HG03095 (cell line): ENCODE data around the gene TCP10L.
"Not testable (repeated sequence)": the region's sequence is repeated elsewhere in the genome, so short reads cannot be mapped to it uniquely, and the experiment has no call there.

ENCODE experiments used
- ATAC-seq: cut with Tn5 transposase; IDR thresholded peaks from one replicate; pipeline ENCODE4 v1.9.1; 2021; ENCODE audit warnings: moderate library complexity; ENCODE audit not compliant: unreplicated experiment

Gene TCP10L

DNA sequence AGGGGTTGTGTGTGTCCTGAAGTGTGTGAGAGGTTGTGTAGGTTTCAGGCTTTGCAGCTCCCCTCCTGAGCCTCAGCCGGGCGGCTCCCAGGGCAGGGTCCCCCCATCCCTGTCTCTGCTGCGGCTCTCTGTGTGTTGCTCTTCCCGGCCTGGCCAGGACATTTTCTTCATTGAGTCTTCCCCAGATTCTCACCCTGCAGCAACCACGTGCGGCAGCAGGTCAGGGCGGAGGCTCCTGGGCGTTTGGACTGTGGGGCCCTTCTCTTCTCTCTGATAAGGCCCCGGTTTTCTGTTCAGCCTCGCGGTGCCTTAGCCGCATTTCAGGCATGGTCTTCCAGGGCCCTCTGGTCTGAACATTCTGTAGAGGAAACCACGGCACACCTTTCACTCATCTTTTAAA is 1.8 kb upstream of the TCP10L start:
- ATAC-seq: no peak

DNA sequence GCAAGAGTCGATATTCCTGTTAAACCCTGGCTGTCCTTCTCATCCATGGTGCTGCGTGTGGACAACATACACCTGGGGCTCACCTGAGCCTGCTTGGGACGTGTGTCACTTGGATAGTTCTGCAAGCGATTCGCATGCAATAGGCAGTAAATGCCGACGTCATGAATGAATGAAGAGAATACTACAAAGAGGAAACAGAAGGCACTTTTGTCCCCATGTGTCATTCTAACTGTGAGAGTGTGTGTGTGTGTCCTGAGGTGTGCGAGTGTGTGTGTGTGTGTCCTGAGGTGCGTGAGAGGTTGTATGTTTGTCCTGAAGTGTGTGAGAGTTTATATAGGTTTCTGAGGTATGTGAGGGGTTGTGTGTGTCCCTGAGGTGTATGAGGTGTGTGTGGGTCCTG is 647 bp upstream of the TCP10L start:
- no peak for ATAC-seq

DNA sequence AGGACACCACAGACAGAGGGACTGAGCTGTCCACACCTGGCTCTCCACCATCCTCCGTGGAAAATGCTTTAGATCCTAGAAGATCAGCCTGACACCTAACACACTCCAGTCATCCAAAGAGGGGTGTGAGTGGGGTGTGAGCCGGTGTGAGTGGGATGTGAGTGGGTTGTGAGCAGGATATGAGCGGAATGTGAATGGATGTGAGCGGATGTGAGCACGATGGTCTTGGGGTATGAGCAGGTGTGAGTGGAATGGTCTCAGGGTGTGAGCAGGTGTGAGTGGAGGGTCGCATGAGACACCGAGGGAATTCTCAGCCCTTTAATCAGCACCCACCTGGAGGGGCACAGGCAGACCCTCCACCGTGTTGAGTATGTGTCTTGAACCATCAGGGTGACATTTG is 851 bp downstream of the TCP10L start:
- no peak for ATAC-seq

DNA sequence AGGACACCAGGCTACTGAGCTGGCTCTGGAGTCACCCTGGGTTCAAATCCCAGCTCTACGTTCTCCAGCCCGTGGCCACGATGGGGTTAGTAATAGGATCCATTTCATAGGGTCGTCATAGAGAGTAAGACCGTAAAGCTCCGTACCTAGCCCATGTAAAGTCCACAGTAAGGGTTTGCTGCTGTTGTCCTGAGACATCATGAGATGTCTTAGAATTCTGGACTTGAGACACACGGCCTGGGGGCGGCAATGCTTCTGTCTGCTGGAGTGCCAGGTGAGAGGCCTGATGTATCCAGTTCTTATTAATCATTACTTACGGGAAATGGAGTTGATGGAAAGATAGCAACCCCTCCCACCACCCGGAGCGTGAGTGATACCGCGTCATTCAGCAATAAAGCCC is 3.6 kb downstream of the TCP10L start:
- ATAC-seq: no peak

DNA sequence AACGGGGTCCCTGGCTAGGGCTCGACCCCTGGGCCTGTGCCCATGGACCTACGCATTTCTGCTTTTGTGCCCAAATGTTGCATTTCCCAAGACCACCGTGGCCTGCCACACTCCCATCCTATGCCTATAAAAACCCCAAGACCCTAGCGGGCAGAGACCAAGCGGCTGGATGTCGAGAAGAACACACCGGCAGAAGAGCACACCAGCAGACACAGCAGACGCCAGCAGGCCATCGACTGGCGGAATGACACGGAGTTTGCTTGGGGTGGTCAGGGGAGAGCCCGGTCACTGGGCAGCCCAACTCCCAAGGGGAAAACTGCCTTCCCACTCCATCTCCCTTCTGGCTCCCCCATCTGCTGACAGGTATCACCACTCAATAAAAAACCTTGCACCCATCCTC is 4.4 kb downstream of the TCP10L start:
- ATAC-seq: no peak

DNA sequence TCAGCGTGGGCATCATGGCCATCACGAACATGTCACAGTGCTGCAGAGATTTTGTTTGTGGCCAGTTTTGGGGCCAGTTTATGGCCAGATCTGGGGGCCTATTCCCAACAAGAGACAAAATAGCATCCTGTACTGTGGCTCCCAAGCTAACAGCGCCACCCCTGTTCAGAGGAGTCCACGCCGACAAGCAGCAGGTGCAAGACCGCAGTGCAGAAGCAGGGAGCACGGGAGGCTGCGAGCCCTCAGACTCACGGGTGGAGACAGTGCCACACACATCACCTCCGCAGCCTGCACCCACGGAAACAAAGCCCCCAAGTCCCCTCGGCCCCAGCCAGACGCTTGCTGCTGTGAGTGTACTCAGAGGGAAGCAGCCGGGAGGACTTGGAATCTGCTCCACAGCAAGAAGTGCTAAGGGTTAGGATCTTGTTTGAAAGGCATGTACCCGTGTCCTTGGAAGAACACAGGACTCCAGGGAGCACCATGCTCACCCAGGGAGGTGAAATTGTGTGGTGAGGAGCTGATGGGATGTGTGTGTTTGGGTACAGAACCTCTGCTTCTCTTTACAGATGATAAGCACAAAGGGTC is 7.1 kb downstream of the TCP10L start:
- ATAC-seq: no peak

DNA sequence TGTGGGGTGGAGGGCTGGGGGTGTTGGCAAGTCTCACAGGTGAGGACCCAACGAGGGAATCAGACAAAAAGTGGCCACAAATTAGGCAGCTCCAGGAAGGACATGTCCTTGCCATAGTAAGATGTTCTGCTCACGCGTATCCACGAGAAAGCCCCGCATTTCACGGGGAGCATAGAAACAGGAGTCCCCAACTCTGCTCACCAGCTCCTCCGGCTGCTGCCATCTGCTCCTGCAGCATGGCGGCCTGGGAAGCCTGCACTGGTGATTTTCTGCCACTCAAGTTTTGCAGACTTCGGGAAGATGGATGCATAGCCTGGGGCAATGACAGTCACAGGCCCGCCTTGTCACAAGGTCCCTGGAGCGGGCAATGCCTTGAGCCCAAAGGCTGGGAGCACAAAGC is 9.3 kb downstream of the TCP10L start:
- ATAC-seq: no peak

DNA sequence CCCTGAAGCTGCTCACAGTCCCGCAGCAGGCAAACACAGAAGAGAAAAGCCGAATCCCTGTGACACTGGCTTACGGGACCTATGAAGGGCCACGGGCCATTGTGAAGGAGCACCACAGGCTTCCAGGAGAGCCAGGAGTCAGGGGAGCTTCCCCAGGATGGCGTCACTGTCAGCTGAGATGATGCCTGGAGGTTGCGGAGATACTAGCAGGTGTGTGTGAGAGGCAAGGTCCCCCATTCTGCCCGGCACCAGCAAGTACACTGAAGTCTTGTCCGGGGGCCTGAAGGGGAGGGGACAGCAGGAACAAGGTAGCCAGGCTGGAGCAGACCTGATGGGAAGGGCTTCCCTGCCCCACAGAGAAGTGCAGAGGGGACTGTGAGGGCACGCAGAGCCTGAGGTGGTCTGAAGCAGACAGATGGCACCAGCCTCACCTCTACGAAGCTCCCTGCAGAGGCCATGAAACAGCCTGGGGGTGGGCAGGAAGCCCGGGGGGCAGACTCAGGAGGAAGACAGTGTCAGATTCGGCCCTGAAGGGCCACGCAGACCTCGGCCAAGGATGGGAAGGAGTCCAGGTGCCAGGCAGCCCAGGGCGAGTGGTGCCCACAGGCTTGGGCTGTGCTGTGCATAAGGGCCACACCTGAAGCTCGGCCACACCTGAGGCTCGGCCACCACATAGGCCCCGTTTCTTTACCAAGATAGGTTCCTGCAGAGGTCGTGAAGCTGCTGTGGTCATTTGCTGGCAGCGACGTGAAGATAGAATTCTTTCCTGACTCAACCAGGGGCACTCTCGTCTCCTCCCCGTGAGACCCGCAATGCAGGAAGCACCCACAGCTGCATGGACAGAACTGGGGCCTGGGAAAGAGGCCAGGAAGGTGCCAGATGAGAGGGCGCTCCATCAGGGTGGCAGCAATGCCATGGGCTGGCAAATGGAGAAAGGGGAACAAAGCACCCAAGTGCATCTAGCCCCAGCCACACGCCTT is 10.1 kb downstream of the TCP10L start:
- no peak for ATAC-seq

DNA sequence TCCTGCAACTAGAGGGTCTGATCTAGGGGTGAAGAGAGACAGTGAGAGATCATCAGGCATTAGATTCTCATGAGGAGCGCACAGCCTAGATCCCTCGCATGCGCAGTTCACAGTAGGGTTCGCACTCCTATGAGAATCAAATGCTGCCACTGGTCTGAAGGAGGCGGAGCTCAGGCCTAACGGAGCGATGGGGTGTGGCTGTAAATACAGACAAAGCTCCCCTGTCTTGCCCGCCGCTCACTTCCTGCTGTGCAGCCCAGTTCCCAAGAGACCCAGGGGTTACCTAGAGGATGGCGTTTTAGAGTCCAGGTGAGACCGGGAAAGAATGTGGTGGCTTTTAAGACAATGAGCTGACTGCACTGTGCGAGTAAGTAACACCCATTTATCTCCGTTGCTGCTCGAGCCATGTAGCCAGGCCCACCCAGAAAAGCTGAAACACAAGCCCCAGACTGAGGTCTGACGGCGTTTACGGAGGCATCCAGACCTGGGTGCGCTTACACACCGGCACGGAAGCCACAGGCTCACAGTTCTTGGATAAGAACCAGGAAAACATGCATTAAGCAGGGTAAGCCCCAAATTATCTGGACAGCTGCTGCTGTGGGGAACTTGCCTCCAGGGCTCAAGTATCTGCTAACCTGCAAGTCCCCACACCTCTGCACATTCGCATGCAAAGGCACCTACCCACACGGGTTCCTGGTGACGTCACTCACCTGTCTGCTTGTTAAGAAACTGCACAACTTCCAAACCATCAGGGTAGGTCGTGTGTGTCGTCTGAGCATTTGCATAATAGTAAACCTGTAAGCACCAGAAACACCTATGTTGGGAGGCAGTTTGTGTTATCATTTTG is 12.5 kb downstream of the TCP10L start:
- no peak for ATAC-seq

DNA sequence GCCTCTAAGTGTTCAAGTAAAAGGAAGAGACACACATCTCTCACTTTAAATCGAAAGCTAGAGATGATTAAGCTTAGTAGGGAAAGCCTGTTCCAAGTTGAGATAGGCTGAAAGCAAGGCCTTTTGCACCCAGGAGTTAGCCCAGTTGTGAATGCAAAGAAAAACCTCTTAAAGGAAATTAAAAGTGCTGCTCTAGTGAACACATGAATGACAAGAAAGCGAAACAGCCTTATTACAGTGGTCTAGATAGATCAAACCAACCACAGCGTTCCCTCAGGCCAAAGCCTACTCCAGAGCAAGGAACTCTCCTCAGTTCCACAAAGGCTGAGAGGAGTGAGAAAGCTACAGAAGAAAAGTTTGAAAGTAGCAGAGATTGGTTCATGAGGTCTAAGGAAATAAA is 14.9 kb downstream of the TCP10L start:
- no peak for ATAC-seq

DNA sequence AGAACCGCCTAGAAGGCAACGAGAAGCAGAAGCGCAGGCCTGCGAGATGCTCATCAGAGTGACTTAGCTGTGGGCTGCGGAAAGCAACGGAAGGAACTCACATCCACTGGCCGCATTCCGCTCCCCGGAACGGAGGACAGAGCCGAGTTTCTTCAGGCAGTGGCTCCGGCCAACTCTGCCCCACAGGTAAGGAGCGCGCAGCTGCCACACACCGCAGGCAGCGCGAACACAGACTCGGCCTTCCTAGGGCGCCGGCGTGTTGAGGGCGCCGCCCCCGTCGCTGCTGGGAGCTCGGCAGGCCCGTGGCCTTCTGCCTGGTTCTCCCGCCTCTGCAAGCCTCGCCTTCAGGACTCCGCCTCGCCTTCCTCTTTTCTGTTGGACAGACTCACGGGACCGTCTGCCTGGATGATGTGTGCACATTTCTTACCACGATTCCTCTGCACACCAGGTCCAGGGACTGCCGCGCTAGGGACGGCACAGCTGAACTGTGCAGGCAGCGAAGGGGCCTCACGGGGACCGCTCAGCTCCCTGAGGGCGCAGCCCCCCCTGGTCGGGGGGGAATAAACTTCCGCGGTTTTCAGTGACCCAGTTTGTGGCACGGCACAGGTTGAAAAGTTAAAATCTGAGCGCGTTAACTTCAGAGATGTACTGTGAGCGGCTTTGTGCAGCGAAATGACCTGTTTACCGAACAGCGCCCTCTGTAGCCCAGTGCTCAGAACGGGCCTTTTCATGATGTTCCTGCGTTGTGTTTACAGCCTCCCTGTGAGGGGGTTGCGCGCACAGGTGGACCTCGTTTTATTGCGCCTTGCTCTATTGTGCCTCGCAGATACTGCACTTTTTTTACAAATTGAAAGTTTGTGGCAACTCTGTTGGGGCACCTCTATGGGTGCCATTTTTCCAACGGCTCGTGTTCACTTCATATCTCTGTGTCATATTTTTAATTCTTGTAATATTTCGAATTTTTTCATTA is 15.8 kb downstream of the TCP10L start:
- ATAC-seq: peak; percentile 80

DNA sequence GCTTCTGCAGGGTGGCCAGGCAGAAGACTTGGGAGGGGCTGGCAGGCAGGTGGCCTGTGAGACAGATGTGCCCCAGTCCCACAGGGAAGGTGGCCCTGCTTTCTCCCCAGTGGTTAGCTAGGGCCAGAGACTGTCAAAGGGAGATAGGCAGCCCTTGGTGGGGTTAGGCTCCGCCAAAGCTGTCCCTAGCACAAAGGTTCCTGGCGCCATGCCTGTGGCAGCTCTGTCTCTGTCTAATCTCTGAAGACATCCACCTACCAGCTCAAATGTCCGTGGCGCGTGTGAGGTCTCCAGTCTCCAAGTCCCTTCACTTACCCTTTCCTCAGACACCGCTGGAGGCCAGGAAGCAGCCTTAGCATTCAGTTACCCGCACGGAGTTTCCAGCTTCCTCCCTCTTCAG is 17.7 kb downstream of the TCP10L start:
- ATAC-seq: no peak

DNA sequence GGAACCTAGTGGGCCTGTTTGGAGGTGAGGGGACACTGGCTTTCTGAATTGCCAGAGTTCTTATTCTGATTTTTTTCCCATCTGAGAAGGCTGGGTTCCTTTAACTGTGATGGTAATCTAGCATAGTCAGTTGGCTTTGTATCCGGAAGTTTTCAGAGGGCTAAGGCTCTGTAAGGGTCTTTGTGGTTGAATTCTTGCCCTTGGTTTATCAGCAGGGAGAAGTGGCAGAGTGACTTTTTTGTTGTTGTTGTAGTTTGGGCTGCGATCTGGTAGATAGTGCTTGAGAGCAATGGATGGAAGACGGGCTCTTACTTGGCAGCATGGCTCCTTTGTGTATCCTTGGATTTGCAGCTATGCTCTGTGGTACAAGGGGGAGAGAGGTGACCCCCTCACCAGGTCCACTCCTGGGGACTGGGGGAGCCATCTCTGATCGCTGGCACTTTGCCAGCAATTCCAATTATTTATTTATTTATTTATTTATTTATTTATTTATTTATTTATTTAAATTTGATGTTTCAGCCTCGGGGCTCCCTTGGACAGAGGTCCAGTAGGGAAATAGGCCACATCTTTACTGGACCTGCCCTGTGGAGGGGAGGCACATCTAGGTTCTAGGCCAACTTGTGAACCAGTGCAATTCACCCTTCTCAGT is 18.5 kb downstream of the TCP10L start:
- no peak for ATAC-seq

DNA sequence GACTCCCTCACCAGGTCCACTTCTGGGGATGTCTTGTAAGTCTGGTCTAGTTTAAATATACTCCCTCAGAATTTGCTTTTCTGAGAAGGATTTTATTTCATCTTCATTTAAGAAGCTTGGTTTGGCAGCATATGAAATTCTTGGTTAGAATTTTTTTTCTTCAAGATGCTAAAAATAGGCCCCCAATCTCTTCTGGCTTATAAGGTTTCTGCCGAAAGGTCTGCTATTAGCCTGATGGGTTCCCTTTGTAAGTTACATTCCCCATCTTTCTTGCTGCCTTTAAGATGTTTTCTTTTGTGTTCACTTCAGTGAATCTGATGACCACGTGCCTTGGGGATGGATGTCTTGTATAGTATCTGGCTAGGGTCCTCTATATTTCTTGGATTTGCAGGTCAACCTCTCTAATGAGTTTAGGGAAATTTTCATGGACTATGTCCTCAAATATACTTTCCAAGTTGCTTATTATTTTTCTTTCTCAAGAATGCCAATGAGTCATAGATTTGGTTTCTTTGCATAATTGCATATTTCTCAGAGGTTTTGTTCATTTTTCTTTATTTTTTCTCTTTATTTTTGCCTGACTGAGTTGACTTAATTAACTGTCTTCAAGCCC is 19.4 kb downstream of the TCP10L start:
- no peak for ATAC-seq

DNA sequence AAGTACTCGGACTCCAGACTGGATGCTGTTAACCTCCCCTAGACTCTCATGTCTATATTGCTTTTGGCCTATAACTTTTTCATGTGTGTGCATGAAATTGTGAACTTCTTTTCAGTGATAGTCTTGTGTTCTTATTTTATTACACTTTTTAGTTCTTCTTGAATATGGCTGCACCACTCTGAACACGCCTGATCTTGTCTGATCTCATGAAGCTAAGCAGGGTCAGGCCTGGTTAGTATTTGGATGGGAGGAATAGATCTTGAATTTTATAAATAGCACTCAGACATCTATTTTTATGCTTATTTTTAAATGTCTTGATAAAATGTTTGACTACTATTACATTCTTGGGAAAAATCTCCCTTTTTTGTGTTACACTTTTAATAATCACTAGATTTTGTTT is 22.4 kb downstream of the TCP10L start:
- no peak for ATAC-seq

DNA sequence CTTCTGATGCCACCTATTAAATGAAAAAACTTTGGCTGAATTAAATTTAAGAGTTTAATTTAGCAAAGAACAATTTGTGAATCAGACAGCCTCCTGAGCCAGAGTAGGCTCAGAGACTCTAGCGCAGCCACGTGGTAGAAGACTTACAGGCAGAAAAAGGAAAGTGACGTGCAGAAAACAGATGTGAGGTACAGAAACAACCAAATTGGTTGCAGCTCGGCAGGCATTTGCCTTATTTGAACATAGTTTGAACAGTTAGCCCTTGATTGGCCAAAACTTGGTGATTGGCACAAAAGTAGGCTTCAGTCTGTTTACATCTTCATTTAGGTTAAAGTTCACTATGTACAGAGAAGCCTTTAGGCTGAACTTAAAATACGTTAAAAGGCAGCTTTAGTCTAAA is 22.9 kb downstream of the TCP10L start:
- no peak for ATAC-seq

DNA sequence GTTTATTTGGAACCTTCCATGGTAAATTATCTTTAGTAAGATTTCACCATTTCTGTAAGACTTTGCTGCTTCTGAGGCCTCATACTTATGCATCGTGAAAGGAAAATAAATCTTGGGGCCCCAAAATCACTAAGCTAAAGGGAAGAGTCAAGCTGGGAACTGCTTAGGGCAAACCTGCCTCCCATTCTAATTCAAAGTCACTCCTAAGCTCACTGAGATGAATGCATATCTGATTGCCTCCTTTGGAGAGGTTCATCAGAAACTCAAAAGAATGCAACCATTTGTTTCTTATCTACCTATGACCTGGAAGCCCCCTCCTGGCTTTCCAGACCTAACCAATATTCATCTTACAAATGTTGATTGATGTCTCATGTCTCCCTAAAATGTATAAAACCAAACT is 23.8 kb downstream of the TCP10L start:
- not testable (repeated sequence) for ATAC-seq

DNA sequence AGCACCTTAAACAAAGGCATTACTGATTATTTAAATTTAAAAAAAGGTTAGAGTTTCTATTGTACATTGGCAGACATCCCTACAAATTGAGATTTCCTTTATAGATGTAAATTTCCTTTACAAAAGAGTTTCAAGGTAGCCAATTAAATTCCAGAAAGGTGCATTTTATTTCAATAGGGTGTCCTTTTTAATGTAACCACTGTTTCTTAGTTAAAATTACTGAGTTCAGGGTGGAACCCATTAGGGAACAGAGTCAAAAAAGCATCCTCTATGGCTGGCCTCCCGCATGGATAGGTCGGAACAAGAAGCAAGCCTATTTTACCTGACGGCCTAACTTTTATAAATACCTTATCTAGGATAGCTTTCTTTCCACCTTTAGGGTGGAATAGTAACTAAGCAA is 24.4 kb downstream of the TCP10L start:
- no peak for ATAC-seq

DNA sequence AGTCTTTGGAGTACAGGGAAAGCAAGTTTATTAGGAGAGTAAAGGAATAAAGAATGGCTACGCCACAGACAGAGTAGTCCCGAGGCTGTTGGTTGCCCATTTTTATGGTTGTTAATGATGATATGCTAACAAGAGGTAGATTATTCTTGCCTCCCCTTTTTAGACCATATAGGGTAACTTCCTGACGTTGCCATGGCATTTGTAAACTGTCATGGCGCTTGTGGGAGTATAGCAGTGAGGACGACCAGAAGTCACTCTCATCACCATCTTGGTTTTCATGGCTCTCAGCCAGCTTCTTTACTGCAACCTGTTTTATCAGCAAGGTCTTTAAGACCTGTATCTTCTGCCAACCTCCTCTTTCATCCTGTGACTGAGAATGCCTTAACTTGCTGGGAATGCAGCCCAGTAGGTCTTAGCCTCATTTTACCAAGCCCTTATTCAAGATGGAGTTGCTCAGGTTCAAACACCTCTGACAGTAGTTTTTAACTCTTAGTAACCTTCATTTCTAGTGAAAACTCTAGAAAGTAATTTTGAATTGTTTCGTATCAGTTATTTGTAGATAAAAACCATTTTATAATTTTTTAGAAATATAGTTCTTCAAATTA is 26.2 kb downstream of the TCP10L start:
- no peak for ATAC-seq
